ENCODE measurements around the gene UBXN10.

DNA sequence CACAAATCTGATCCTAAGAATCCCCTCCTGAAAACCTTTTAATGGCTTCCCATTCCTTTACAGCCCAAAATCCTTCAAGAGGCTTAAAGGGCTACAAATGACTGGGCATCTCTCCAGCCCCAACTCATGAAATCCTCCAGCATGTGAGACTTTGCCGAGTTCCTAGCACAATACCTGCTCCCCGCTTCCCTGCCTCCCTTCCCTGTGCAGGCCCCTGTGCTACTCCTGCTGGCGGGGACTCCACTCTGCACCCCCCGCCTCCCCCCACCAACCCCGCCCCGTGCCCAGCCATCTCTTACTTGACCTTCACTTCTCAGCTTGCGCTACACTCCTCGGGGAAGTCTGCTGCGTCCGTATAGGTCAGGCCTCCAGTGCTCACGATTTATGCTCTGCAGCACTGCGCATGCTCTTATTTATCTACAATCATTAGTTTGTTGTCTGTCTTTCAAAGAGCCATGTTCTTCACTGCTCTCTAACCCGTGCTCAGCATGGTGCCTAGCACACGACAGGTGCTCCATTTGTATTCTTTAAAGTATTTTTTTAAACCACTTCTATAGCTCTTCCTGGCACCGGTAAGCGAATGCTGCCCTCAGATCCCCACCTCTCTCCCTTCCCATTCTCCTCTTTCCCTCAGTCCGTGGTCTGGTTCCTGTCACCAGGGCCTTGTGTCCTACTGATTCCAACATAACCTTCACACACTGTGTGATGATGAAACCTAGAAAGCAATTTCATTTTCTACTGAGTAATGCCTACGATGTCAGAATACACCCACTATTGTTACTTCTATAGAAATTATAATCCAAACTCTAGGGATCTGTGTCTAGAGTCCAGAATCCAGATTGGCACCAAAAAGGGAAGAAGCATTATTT is 37.9 kb downstream of the UBXN10 start:
- TF ChIP-seq, protein P1, sequence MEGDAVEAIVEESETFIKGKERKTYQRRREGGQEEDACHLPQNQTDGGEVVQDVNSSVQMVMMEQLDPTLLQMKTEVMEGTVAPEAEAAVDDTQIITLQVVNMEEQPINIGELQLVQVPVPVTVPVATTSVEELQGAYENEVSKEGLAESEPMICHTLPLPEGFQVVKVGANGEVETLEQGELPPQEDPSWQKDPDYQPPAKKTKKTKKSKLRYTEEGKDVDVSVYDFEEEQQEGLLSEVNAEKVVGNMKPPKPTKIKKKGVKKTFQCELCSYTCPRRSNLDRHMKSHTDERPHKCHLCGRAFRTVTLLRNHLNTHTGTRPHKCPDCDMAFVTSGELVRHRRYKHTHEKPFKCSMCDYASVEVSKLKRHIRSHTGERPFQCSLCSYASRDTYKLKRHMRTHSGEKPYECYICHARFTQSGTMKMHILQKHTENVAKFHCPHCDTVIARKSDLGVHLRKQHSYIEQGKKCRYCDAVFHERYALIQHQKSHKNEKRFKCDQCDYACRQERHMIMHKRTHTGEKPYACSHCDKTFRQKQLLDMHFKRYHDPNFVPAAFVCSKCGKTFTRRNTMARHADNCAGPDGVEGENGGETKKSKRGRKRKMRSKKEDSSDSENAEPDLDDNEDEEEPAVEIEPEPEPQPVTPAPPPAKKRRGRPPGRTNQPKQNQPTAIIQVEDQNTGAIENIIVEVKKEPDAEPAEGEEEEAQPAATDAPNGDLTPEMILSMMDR (IDR thresholded peaks at IDR 0.05): no peak
- TF ChIP-seq POLR2A (IDR thresholded peaks at IDR 0.05): no peak
- no peak for TF ChIP-seq POLR2AphosphoS5 (IDR thresholded peaks at IDR 0.05)
- TF ChIP-seq EP300 (IDR thresholded peaks at IDR 0.05): no peak
